ENCODE data around the gene CLOCK. TPM values are rescaled to one million over a fixed set of nuclear protein-coding genes. Genes with fewer than 3 reads are reported as not detected.

The CLOCK gene
- total and polyA plus RNA-seq, 10 of the 15 experiments (the other 5 are each of a cell fraction or from before 2014, with no cell fraction given), result 2.8 to 11.7 (median 10.4) TPM

DNA sequence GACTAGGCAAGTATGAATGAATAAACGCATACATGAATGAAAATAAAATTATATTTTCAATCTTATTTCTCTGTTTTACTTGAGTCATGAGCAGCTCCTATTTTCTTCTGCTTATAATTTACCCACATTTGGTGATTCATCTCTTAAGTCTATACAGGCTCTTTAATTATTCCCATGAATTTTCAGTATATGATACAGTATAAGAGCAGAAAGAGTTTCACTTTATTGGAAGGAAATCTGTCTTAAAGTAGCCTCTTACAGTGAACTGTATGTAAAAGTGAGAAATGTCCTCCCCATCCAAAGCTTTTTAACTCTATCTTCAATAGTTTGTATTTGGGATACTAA, 100.2 kb downstream of the CLOCK start:
- RAD21 ChIA-PET (ENCODE audit: unreplicated experiment), result no interaction called here
- Histone ChIP-seq H4K20me1 (ENCODE audit: control insufficient read depth, insufficient read depth) (no peaks in the 10 kb centered on the region), H3K79me2 (ENCODE audit: control insufficient read depth, insufficient read depth, low read length) (no peaks in the 10 kb centered on the region), H3K4me3 (no peak overlapping the region), H3K9ac (ENCODE audit: control insufficient read depth, insufficient read depth, low read length) (no peak overlapping the region), H3K36me3 (ENCODE audit: control insufficient read depth in 2 of 2, insufficient read depth in 2 of 2, low read length in 1 of 2) (peaks cover 0 to 27% of the 10 kb centered on the region in 2 experiments; a peak in 3 of 4 replicates), H3K9me3 (replicated peaks; ENCODE audit: control insufficient read depth, insufficient read depth, low read length) (no peaks in the 10 kb centered on the region), H3K27me3 (replicated peaks in 1 of 2; ENCODE audit: control insufficient read depth in 2 of 2, insufficient read depth in 2 of 2, low read length in 1 of 2) (no peaks in the 10 kb centered on the region), H3K27ac (ENCODE audit: control insufficient read depth, insufficient read depth) (no peak overlapping the region), H3K4me1 (ENCODE audit: control insufficient read depth, insufficient read depth, low read length) (no peaks in the 10 kb centered on the region), H3K4me2 (ENCODE audit: control insufficient read depth, insufficient read depth) (no peak overlapping the region), H2AFZ (ENCODE audit: control insufficient read depth, low read depth, low read length) (no peak overlapping the region)
- in situ Hi-C loops (cut with MboI) (no loop called here), intact Hi-C loops (cut with micrococcal nuclease; ENCODE audit: unreplicated experiment) (loop anchor here (5.0 to 10.0 kb wide), 2 partner anchors 101 to 288 kb away; partner anchors contain the start of gene CLOCK)
- CTCF ChIA-PET, result interaction anchor here (1.0 to 2.1 kb wide), 3 partner anchors 8 to 419 kb away, joined by 3 to 6 read pairs (median 5); no protein-coding TSS in a partner anchor
- TF ChIP-seq TBL1XR1 (IDR thresholded peaks at IDR 0.05; ENCODE audit: low read depth, low read length) (no peak), ZNF217 (IDR thresholded peaks at IDR 0.05) (no peak), MXI1 (IDR thresholded peaks at IDR 0.05; ENCODE audit: low read depth, low read length) (no peak), BCL11A (IDR thresholded peaks at IDR 0.05; ENCODE audit: low read depth, low read length) (no peak), MYB (IDR thresholded peaks at IDR 0.05; ENCODE audit: borderline replicate concordance, low read depth, low read length) (no peak), EZH2 (IDR thresholded peaks at IDR 0.05; ENCODE audit: borderline replicate concordance, control insufficient read depth, low read depth, low read length) (no peak), GATAD2B (conservative IDR thresholded peaks at IDR 0.05; ENCODE audit: low read depth) (no peak), ZNF384 (IDR thresholded peaks at IDR 0.05; ENCODE audit: borderline replicate concordance, low read depth, low read length) (no peak), NFYB (IDR thresholded peaks at IDR 0.05; ENCODE audit: insufficient read depth, low read depth, low read length) (no peak), SMC3 (IDR thresholded peaks at IDR 0.05; ENCODE audit: borderline replicate concordance, low read length) (no peak), SMAD1 (IDR thresholded peaks at IDR 0.05; ENCODE audit: low read depth, partially characterized antibody) (no peak), CBFB (IDR thresholded peaks at IDR 0.05; ENCODE audit: low read depth) (no peak), ESRRA (IDR thresholded peaks at IDR 0.05; ENCODE audit: low read length) (no peak), NFYA (IDR thresholded peaks at IDR 0.05; ENCODE audit: borderline replicate concordance, low read depth, low read length) (no peak), CHD2 (IDR thresholded peaks at IDR 0.05; ENCODE audit: borderline replicate concordance, low read depth, low read length) (no peak)
- TF ChIP-seq, protein P1, sequence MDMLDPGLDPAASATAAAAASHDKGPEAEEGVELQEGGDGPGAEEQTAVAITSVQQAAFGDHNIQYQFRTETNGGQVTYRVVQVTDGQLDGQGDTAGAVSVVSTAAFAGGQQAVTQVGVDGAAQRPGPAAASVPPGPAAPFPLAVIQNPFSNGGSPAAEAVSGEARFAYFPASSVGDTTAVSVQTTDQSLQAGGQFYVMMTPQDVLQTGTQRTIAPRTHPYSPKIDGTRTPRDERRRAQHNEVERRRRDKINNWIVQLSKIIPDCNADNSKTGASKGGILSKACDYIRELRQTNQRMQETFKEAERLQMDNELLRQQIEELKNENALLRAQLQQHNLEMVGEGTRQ (IDR thresholded peaks at IDR 0.05; ENCODE audit: borderline replicate concordance, low read depth, low read length), result no peak
- TF ChIP-seq, protein P2, sequence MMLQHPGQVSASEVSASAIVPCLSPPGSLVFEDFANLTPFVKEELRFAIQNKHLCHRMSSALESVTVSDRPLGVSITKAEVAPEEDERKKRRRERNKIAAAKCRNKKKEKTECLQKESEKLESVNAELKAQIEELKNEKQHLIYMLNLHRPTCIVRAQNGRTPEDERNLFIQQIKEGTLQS (IDR thresholded peaks at IDR 0.05; ENCODE audit: borderline replicate concordance, extremely low read depth, low read depth, low read length), result no peak
- TF ChIP-seq, protein P3, sequence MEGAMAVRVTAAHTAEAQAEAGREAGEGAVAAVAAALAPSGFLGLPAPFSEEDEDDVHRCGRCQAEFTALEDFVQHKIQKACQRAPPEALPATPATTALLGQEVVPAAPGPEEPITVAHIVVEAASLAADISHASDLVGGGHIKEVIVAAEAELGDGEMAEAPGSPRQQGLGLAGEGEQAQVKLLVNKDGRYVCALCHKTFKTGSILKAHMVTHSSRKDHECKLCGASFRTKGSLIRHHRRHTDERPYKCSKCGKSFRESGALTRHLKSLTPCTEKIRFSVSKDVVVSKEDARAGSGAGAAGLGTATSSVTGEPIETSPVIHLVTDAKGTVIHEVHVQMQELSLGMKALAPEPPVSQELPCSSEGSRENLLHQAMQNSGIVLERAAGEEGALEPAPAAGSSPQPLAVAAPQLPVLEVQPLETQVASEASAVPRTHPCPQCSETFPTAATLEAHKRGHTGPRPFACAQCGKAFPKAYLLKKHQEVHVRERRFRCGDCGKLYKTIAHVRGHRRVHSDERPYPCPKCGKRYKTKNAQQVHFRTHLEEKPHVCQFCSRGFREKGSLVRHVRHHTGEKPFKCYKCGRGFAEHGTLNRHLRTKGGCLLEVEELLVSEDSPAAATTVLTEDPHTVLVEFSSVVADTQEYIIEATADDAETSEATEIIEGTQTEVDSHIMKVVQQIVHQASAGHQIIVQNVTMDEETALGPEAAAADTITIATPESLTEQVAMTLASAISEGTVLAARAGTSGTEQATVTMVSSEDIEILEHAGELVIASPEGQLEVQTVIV (IDR thresholded peaks at IDR 0.05; ENCODE audit: borderline replicate concordance, partially characterized antibody), result no peak
- SMC1A ChIA-PET (ENCODE audit: uncharacterized antibody, unreplicated experiment), result interaction anchor here (0.9 to 1.4 kb wide), 5 partner anchors 8 to 108 kb away, joined by 3 to 5 read pairs (median 3); no protein-coding TSS in a partner anchor
- ATAC-seq (no peak), FAIRE-seq (no peak), DNase-seq (ENCODE audit: low read depth, low spot score) (no peak)
- POLR2A ChIA-PET, result no interaction called here
- 89% methylated on average over 1 of the region's 1 CpG for WGBS (ENCODE audit: insufficient coverage, insufficient replicate concordance, low lambda C conversion rate, missing lambda C conversion rate)
- no TSS peak for BruUV-seq (replicated peaks)
